ENCODE results near the gene RABGAP1L. TPM values are rescaled to one million over a fixed set of nuclear protein-coding genes. Genes with fewer than 3 reads are reported as not detected.
"Not testable (repeated sequence)": the region's sequence is repeated elsewhere in the genome, so short reads cannot be mapped to it uniquely, and the experiment has no call there.

Gene RABGAP1L
- total RNA-seq, 2 donors from 2014 or later = 53.4 to 101 TPM

- Mint-ChIP-seq H3K36me3 (no peaks in the 10 kb centered on the region), H3K4me1 (ENCODE audit: low read depth in 2 of 2) (no peaks in the 10 kb centered on the region), H3K27ac (no peak overlapping the region), H3K9me3 (no peaks in the 10 kb centered on the region), H3K4me3 (no peak overlapping the region), H3K27me3 (peaks cover 0 to 2% of the 10 kb centered on the region in 2 donors)
- ATAC-seq (no peak), DNase-seq (ENCODE audit: low spot score) (no peak)
Observed at GRCh38 chr1:174136714-174137113, 22.6 kb upstream of the RABGAP1L start.

GRCh38 chr1:174142836-174143235 lies 16.5 kb upstream of the RABGAP1L start:
- no peak overlapping the region for H3K27ac Mint-ChIP-seq
- H3K4me3 Mint-ChIP-seq = no peak overlapping the region
- peaks cover 0 to 7% of the 10 kb centered on the region in 2 donors for H3K27me3 Mint-ChIP-seq
- no peaks in the 10 kb centered on the region for H3K4me1 Mint-ChIP-seq (ENCODE audit: low read depth in 2 of 2)
- ATAC-seq (no peak), DNase-seq (ENCODE audit: low spot score) (no peak)
- H3K36me3 Mint-ChIP-seq = peaks cover 12% of the 10 kb centered on the region
- H3K9me3 Mint-ChIP-seq = no peaks in the 10 kb centered on the region

GRCh38 chr1:174143727-174144396 lies 15.5 kb upstream of the RABGAP1L start:
- H3K4me3 Mint-ChIP-seq; H3K27me3 Mint-ChIP-seq; H3K27ac Mint-ChIP-seq; H3K4me1 Mint-ChIP-seq (ENCODE audit: low read depth in 2 of 2); H3K9me3 Mint-ChIP-seq; ATAC-seq; DNase-seq (ENCODE audit: low spot score): not testable (repeated sequence)
- H3K36me3 Mint-ChIP-seq = peaks cover 17% of the 10 kb centered on the region

- H3K9me3 Mint-ChIP-seq; H3K27me3 Mint-ChIP-seq; H3K4me3 Mint-ChIP-seq; ATAC-seq; DNase-seq (ENCODE audit: low spot score); H3K4me1 Mint-ChIP-seq (ENCODE audit: low read depth in 2 of 2); H3K27ac Mint-ChIP-seq: not testable (repeated sequence)
- peaks cover 17% of the 10 kb centered on the region for H3K36me3 Mint-ChIP-seq
Observed at GRCh38 chr1:174144397-174144783, 14.9 kb upstream of the RABGAP1L start.

GRCh38 chr1:174149216-174149615 lies 10.1 kb upstream of the RABGAP1L start:
- ATAC-seq (no peak), DNase-seq (ENCODE audit: low spot score) (no peak)
- Mint-ChIP-seq H3K4me3 (no peak overlapping the region), H3K27ac (no peak overlapping the region), H3K27me3 (peaks cover 0 to 8% of the 10 kb centered on the region in 2 donors), H3K4me1 (ENCODE audit: low read depth in 2 of 2) (peaks cover 8 to 13% of the 10 kb centered on the region in 2 donors), H3K36me3 (peaks cover 17% of the 10 kb centered on the region), H3K9me3 (no peaks in the 10 kb centered on the region)

GRCh38 chr1:174150499-174150898 lies 8.8 kb upstream of the RABGAP1L start:
- no peaks in the 10 kb centered on the region for H3K9me3 Mint-ChIP-seq
- ATAC-seq (no peak), DNase-seq (ENCODE audit: low spot score) (no peak)
- peaks cover 0 to 8% of the 10 kb centered on the region in 2 donors for H3K27me3 Mint-ChIP-seq
- peaks cover 17% of the 10 kb centered on the region for H3K36me3 Mint-ChIP-seq
- no peak overlapping the region for H3K4me3 Mint-ChIP-seq
- H3K4me1 Mint-ChIP-seq (ENCODE audit: low read depth in 2 of 2) = peaks cover 10 to 18% of the 10 kb centered on the region in 2 donors
- H3K27ac Mint-ChIP-seq = no peak overlapping the region

GRCh38 chr1:174152427-174152826 lies 6.9 kb upstream of the RABGAP1L start:
- ATAC-seq (no peak), DNase-seq (ENCODE audit: low spot score) (no peak)
- no peak overlapping the region for H3K4me3 Mint-ChIP-seq
- no peaks in the 10 kb centered on the region for H3K9me3 Mint-ChIP-seq
- peaks cover 0 to 2% of the 10 kb centered on the region in 2 donors for H3K27me3 Mint-ChIP-seq
- peak overlapping the region; percentile 58 to 74 for H3K27ac Mint-ChIP-seq
- H3K4me1 Mint-ChIP-seq (ENCODE audit: low read depth in 2 of 2) = peaks cover 23 to 37% of the 10 kb centered on the region in 2 donors
- peaks cover 6% of the 10 kb centered on the region for H3K36me3 Mint-ChIP-seq

GRCh38 chr1:174153085-174153824 lies 6.1 kb upstream of the RABGAP1L start:
- DNase-seq (ENCODE audit: low spot score) = no peak
- peaks cover 29 to 45% of the 10 kb centered on the region in 2 donors for H3K4me1 Mint-ChIP-seq (ENCODE audit: low read depth in 2 of 2)
- H3K27me3 Mint-ChIP-seq = no peaks in the 10 kb centered on the region
- H3K4me3 Mint-ChIP-seq = peak overlapping the region; percentile 22
- peak overlapping the region; percentile 58 to 74 for H3K27ac Mint-ChIP-seq
- H3K36me3 Mint-ChIP-seq = peaks cover under 1% of the 10 kb centered on the region
- ATAC-seq = peak; percentile 92 to 94
- H3K9me3 Mint-ChIP-seq = no peaks in the 10 kb centered on the region

GRCh38 chr1:174153825-174154107 lies 5.6 kb upstream of the RABGAP1L start:
- Mint-ChIP-seq H3K27me3 (no peaks in the 10 kb centered on the region), H3K4me1 (ENCODE audit: low read depth in 2 of 2) (peaks cover 34 to 50% of the 10 kb centered on the region in 2 donors), H3K27ac (peak overlapping the region; percentile 58 to 74), H3K4me3 (peak overlapping the region; percentile 22), H3K36me3 (no peaks in the 10 kb centered on the region), H3K9me3 (no peaks in the 10 kb centered on the region)
- no peak for ATAC-seq
- no peak for DNase-seq (ENCODE audit: low spot score)

GRCh38 chr1:174156437-174156836 lies 2.9 kb upstream of the RABGAP1L start:
- no peak for DNase-seq (ENCODE audit: low spot score)
- H3K9me3 Mint-ChIP-seq = no peaks in the 10 kb centered on the region
- H3K27me3 Mint-ChIP-seq = no peaks in the 10 kb centered on the region
- H3K36me3 Mint-ChIP-seq = no peaks in the 10 kb centered on the region
- H3K4me3 Mint-ChIP-seq = peak overlapping the region; percentile 90
- peaks cover 49 to 67% of the 10 kb centered on the region in 2 donors for H3K4me1 Mint-ChIP-seq (ENCODE audit: low read depth in 2 of 2)
- ATAC-seq = no peak
- peak overlapping the region; percentile 20 to 80 for H3K27ac Mint-ChIP-seq

GRCh38 chr1:174157157-174157806 lies 2.0 kb upstream of the RABGAP1L start:
- H3K27me3 Mint-ChIP-seq = no peaks in the 10 kb centered on the region
- H3K27ac Mint-ChIP-seq = peak overlapping the region; percentile 80 to 85
- peak overlapping the region; percentile 90 for H3K4me3 Mint-ChIP-seq
- DNase-seq (ENCODE audit: low spot score) (no peak), ATAC-seq (peak in 1 of 2 donors; percentile 35)
- peaks cover 57 to 76% of the 10 kb centered on the region in 2 donors for H3K4me1 Mint-ChIP-seq (ENCODE audit: low read depth in 2 of 2)
- H3K9me3 Mint-ChIP-seq = no peaks in the 10 kb centered on the region
- H3K36me3 Mint-ChIP-seq = no peaks in the 10 kb centered on the region

- no peak for ATAC-seq
- H3K4me3 Mint-ChIP-seq = peak overlapping the region; percentile 90
- H3K27ac Mint-ChIP-seq = peak overlapping the region; percentile 80 to 85
- H3K36me3 Mint-ChIP-seq = no peaks in the 10 kb centered on the region
- H3K4me1 Mint-ChIP-seq (ENCODE audit: low read depth in 2 of 2) = peaks cover 61 to 78% of the 10 kb centered on the region in 2 donors
- H3K9me3 Mint-ChIP-seq = no peaks in the 10 kb centered on the region
- H3K27me3 Mint-ChIP-seq = no peaks in the 10 kb centered on the region
- DNase-seq (ENCODE audit: low spot score) = no peak
Observed at GRCh38 chr1:174158767-174159251, 511 bp upstream of the RABGAP1L start.

GRCh38 chr1:174160109-174160473 lies 771 bp downstream of the RABGAP1L start:
- DNase-seq (ENCODE audit: low spot score) = no peak

GRCh38 chr1:174160603-174161002 lies 1.3 kb downstream of the RABGAP1L start:
- H3K4me1 Mint-ChIP-seq (ENCODE audit: low read depth in 2 of 2) = peaks cover 63 to 83% of the 10 kb centered on the region in 2 donors
- peak overlapping the region; percentile 80 to 85 for H3K27ac Mint-ChIP-seq

More at GRCh38 chr1:174160109-174160473, 771 bp downstream of the RABGAP1L start:
- no peaks in the 10 kb centered on the region for H3K27me3 Mint-ChIP-seq
- H3K4me3 Mint-ChIP-seq = peak overlapping the region; percentile 92
- H3K36me3 Mint-ChIP-seq = no peaks in the 10 kb centered on the region
- H3K9me3 Mint-ChIP-seq = no peaks in the 10 kb centered on the region
- H3K4me1 Mint-ChIP-seq (ENCODE audit: low read depth in 2 of 2) = peaks cover 65 to 85% of the 10 kb centered on the region in 2 donors
- peak overlapping the region; percentile 80 to 85 for H3K27ac Mint-ChIP-seq
- ATAC-seq = peak; percentile 8 to 29

More at GRCh38 chr1:174160603-174161002, 1.3 kb downstream of the RABGAP1L start:
- H3K36me3 Mint-ChIP-seq = no peaks in the 10 kb centered on the region
- DNase-seq (ENCODE audit: low spot score) (no peak), ATAC-seq (no peak)
- H3K9me3 Mint-ChIP-seq = no peaks in the 10 kb centered on the region
- no peaks in the 10 kb centered on the region for H3K27me3 Mint-ChIP-seq
- H3K4me3 Mint-ChIP-seq = peak overlapping the region; percentile 92

All from natural killer cell treated with Interleukin-12 subunit alpha and Interleukin-12 subunit beta and Interleukin-15 and Interleukin-18, amount 100 ng/mL, for 72 hours (primary cell).